ENCODE data around the gene PLAAT2. TPM values are rescaled to one million over a fixed set of nuclear protein-coding genes. Genes with fewer than 3 reads are reported as not detected.

The PLAAT2 gene
- total RNA-seq (2022): 7.3 and 9.5 TPM in 2 replicates
- percentile 65 among the genes with signal in this experiment for Bru-seq, nascent RNA
- percentile 57 among the genes with signal in this experiment for BruChase-seq, experiment 1, labeled RNA remaining after a 6-hour chase
- BruChase-seq, experiment 2, labeled RNA remaining after a 2-hour chase: percentile 59 among the genes with signal in this experiment
- long read RNA-seq, transcript HRASLS2-201 (4 exons, 742 nt): major isoform, 5 of 7 reads
- long read RNA-seq, partial matches to known transcripts: 0 of 7 reads
- long read RNA-seq, other reads (novel, unspliced or antisense): 2 of 7 reads

DNA sequence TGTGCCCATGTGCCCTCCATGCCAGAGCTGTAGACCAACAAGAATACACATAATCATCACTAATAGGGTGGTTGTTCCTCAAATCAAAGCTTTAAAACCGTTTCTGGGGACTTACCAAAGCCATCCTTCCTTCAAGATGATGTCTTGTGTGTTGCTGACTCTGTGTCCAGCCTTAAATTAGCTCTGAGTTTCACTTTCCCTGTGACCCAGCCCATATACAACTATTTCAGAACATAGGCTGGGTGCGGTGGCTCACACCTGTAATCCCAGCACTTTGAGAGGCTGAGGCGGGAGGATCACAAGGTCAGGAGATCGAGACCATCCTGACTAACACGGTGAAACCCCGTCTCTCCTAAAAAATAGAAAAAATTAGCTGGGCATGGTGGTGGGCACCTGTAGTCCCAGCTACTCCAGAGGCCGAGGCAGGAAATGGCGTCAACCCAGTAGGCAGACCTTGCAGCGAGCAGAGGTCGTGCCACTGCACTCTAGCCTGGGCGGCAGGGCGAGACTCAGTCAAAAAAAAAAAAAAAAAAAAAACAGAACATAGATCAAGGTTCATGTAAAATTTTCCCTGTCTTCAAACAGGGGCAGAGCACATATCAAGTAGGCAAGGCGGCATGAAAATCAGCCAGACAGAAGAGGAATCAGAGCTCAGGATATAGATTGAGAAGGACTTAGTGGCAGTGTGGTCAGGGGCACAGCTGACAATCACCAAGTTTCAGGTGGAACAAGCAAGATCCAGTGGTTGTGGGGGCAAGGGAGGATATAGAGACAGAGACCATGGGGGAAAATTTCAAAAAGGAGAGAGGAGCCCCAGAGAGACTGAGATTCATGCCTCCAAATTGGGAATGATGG is at the start of gene PLAAT2:
Gene PLAAT2 (minus strand): TSS at position 179 of the 855 bp plus-strand sequence. CDS start 55 bp downstream, at position 124.
- no peak for DNase-seq
- TF ChIP-seq CTCF (IDR thresholded peaks at IDR 0.05; ENCODE audit: unreplicated experiment): no peak
- Mint-ChIP-seq H3K4me3 (ENCODE audit: low read depth, unreplicated experiment) (peak within 1 kb of the TSS; percentile 2), H3K27me3 (ENCODE audit: unreplicated experiment) (no peaks in the 10 kb centered on the region), H3K4me1 (ENCODE audit: low read depth, unreplicated experiment) (peaks cover 52% of the 10 kb centered on the region), H3K27ac (ENCODE audit: unreplicated experiment) (peak within 1 kb of the TSS; percentile 70), H3K9me3 (ENCODE audit: low read depth, unreplicated experiment) (no peaks in the 10 kb centered on the region), H3K36me3 (ENCODE audit: insufficient read depth, unreplicated experiment) (peaks cover 32% of the 10 kb centered on the region)
- BruUV-seq (replicated peaks): no TSS peak
- CTCF ChIA-PET: interaction anchor here (0.6 to 2.3 kb wide), 6 partner anchors 11 to 718 kb away, joined by 3 to 8 read pairs (median 5); partner anchors contain the start of gene PLAAT4
- intact Hi-C loops (cut with micrococcal nuclease; ENCODE audit: unreplicated experiment): no loop called here

GRCh38 chr11:63612181-63612580 is 49.0 kb upstream of the PLAAT2 start:
- no peak for TF ChIP-seq CTCF (IDR thresholded peaks at IDR 0.05; ENCODE audit: unreplicated experiment)
- no peaks in the 10 kb centered on the region for H3K9me3 Mint-ChIP-seq (ENCODE audit: low read depth, unreplicated experiment)
- H3K27me3 Mint-ChIP-seq (ENCODE audit: unreplicated experiment): no peaks in the 10 kb centered on the region
- BruUV-seq (replicated peaks): no TSS peak
- peaks cover 74% of the 10 kb centered on the region for H3K36me3 Mint-ChIP-seq (ENCODE audit: insufficient read depth, unreplicated experiment)
- peaks cover 42% of the 10 kb centered on the region for H3K4me1 Mint-ChIP-seq (ENCODE audit: low read depth, unreplicated experiment)
- intact Hi-C loops (cut with micrococcal nuclease; ENCODE audit: unreplicated experiment): loop anchor here (2.0 to 5.0 kb wide), 2 partner anchors 19 to 45 kb away; no protein-coding TSS in a partner anchor
- CTCF ChIA-PET: no interaction called here
- peak overlapping the region; percentile 92 for H3K27ac Mint-ChIP-seq (ENCODE audit: unreplicated experiment)
- DNase-seq: no peak
- peak overlapping the region; percentile 92 for H3K4me3 Mint-ChIP-seq (ENCODE audit: low read depth, unreplicated experiment)

- peaks cover 50% of the 10 kb centered on the region for H3K4me1 Mint-ChIP-seq (ENCODE audit: low read depth, unreplicated experiment)
- H3K27ac Mint-ChIP-seq (ENCODE audit: unreplicated experiment): peak overlapping the region; percentile 92
- H3K9me3 Mint-ChIP-seq (ENCODE audit: low read depth, unreplicated experiment): no peaks in the 10 kb centered on the region
- BruUV-seq (replicated peaks): no TSS peak
- peak overlapping the region; percentile 92 for H3K4me3 Mint-ChIP-seq (ENCODE audit: low read depth, unreplicated experiment)
- H3K27me3 Mint-ChIP-seq (ENCODE audit: unreplicated experiment): no peaks in the 10 kb centered on the region
- TF ChIP-seq CTCF (IDR thresholded peaks at IDR 0.05; ENCODE audit: unreplicated experiment): no peak
- CTCF ChIA-PET: no interaction called here
- no peak for DNase-seq
- peaks cover 82% of the 10 kb centered on the region for H3K36me3 Mint-ChIP-seq (ENCODE audit: insufficient read depth, unreplicated experiment)
- intact Hi-C loops (cut with micrococcal nuclease; ENCODE audit: unreplicated experiment): loop anchor here (2.0 to 5.0 kb wide), 2 partner anchors 44 to 81 kb away; no protein-coding TSS in a partner anchor
Observed at GRCh38 chr11:63611395-63611747, 48.2 kb upstream of the PLAAT2 start.

DNA sequence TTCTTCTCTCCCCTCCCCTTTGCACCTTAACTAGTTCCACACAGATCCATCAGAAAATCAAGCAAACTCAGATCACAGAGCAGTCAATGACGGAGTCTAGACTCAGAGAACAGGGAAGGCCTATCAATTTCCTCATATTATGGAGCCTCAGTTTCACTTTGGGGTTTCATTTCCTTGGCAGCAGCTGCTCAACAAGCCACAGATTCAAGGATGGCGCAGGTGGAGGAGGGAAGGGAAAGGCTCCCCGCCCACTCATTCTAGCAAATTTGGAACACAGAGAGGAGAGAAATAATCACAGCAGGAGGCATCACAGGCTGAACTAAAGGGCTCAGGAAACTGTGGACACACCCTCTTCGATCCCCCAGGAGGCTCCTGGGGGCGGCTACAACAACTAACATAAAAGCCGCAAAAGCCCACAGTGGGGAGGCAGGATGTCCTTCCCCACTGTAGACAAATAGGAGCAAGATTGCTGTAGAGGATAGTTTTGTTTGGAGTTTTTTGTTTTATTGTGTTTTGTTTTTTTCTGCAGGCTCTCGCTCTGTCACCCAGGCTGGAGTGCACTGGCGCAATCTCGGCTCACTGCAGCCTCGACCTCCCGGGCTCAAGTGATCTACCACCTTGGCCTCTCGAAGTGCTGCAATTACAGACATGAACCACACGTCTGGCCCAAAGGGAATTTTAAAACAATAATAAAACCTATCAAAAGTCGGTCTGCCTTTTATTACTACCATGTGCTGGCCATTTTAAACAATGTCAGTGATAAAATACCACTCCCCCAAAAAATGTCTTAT is 47.6 kb upstream of the PLAAT2 start:
- Mint-ChIP-seq H3K36me3 (ENCODE audit: insufficient read depth, unreplicated experiment) (peaks cover 88% of the 10 kb centered on the region), H3K4me1 (ENCODE audit: low read depth, unreplicated experiment) (peaks cover 56% of the 10 kb centered on the region), H3K4me3 (ENCODE audit: low read depth, unreplicated experiment) (peak overlapping the region; percentile 92), H3K27me3 (ENCODE audit: unreplicated experiment) (no peaks in the 10 kb centered on the region), H3K27ac (ENCODE audit: unreplicated experiment) (peak overlapping the region; percentile 92), H3K9me3 (ENCODE audit: low read depth, unreplicated experiment) (no peaks in the 10 kb centered on the region)
- TSS peak; percentile 70 for BruUV-seq (replicated peaks)
- DNase-seq: peak; percentile 59
- intact Hi-C loops (cut with micrococcal nuclease; ENCODE audit: unreplicated experiment): loop anchor here (2.0 to 5.0 kb wide), 2 partner anchors 43 to 80 kb away; no protein-coding TSS in a partner anchor
- no peak for TF ChIP-seq CTCF (IDR thresholded peaks at IDR 0.05; ENCODE audit: unreplicated experiment)
- CTCF ChIA-PET: no interaction called here
